A549 (cell line): ENCODE results near the gene PAPPA. TPM values are rescaled to one million over a fixed set of nuclear protein-coding genes. Genes with fewer than 3 reads are reported as not detected.
A peak's percentile ranks its signal among the peaks of the same experiment; 100 is the strongest.

ENCODE experiments used
- ATAC-seq, 2 experiments: fragments of 200-7000 bp in 1 of 2; fragments of >200 bp in 1 of 2; cut with Nextera tagmentation in 1 of 2; cut with Tn5 transposase in 1 of 2; 3 replicates each; pipeline versions ENCODE4 v1.8.0 to v1.9.1; 2018 to 2020; ENCODE audit warnings: mild to moderate bottlenecking in 1 of 2, moderate library complexity in 1 of 2
- CTCF ChIA-PET: fragments of 300-600 bp; sonication (Branson Sonifier 250); formaldehyde crosslinking; extraction: SDS; loops from one replicate; lab custom pipeline; 2021; ENCODE audit warnings: antibody characterized with exemption, inconsistent platforms; lab: Yijun Ruan, JAX
- POLR2A ChIA-PET: fragments of 350-600 bp; formaldehyde crosslinking; extraction: SDS; loops from one replicate; lab custom pipeline; 2021; ENCODE audit warnings: antibody characterized with exemption, inconsistent platforms; lab: Yijun Ruan, JAX
- DNase-seq, 2 experiments: peaks; one replicate each; pipeline versions ENCODE4 v3.0.0 to v3.0.0-alpha.2; 2011 to 2016; ENCODE audit warnings: low read depth in 1 of 2, low spot score in 1 of 2
- FAIRE-seq: peaks from 2 replicates; lab custom pipeline; 2011; peaks lifted over from hg19 to GRCh38; lab: Jason Lieb, UNC
- H3K27ac ChIP-seq, 2 experiments: fragments of >200 bp; sonication (Bioruptor Twin); formaldehyde crosslinking; 3 replicates each; pipeline ENCODE4 v1.5.1; 2016 to 2017
- H3K4me1 ChIP-seq: fragments of >200 bp; sonication (Bioruptor Twin); formaldehyde crosslinking; 3 replicates; pipeline ENCODE4 v1.6.1; 2016
- H3K4me2 ChIP-seq: fragments of >200 bp; sonication (Bioruptor Twin); formaldehyde crosslinking; 3 replicates; pipeline ENCODE4 v1.6.1; 2016
- H3K4me3 ChIP-seq: fragments of >200 bp; sonication (Bioruptor Twin); formaldehyde crosslinking; 3 replicates; pipeline ENCODE4 v1.5.1; 2016
- H3K9me3 ChIP-seq: fragments of >200 bp; sonication (Bioruptor Twin); formaldehyde crosslinking; 3 replicates; pipeline ENCODE4 v1.6.1; 2016
- BHLHE40 ChIP-seq: IDR thresholded peaks from 2 replicates; pipeline ENCODE4 v1.6.1; 2012; ENCODE audit warnings: low read depth, low read length, inconsistent platforms
- CHD4 ChIP-seq: fragments of 200-600 bp; sonication (generic); IDR thresholded peaks from 2 replicates; pipeline ENCODE4 v1.6.1; 2016; ENCODE audit warnings: antibody characterized with exemption, mild to moderate bottlenecking, borderline replicate concordance
- EHF ChIP-seq: fragments of 250-450 bp; sonication (Bioruptor Pico); IDR thresholded peaks from 2 replicates; pipeline ENCODE4 v1.5.0; 2020; ENCODE audit warnings: mild to moderate bottlenecking
- EP300 ChIP-seq, 2 experiments: fragments of >200 bp; sonication (Bioruptor Twin); formaldehyde crosslinking; IDR thresholded peaks; 2 replicates in 1 of 2; 3 replicates in 1 of 2; pipeline ENCODE4 v1.6.1; 2016 to 2017
- ESRRA ChIP-seq: fragments of 150-350 bp; IDR thresholded peaks from 2 replicates; pipeline ENCODE4 v1.6.1; 2014; ENCODE audit warnings: mild to moderate bottlenecking, low read length, borderline replicate concordance
- GATA3 ChIP-seq: IDR thresholded peaks from 2 replicates; pipeline ENCODE4 v1.6.1; 2012; ENCODE audit warnings: borderline replicate concordance
- HOXB13 ChIP-seq: fragments of 250-450 bp; sonication (Bioruptor Pico); IDR thresholded peaks from 2 replicates; pipeline ENCODE4 v1.5.0; 2020; ENCODE audit warnings: low read depth, mild to moderate bottlenecking, moderate library complexity
- JUN ChIP-seq, 2 experiments: fragments of >200 bp; sonication (Bioruptor Twin); formaldehyde crosslinking; IDR thresholded peaks; 2 replicates in 1 of 2; 3 replicates in 1 of 2; pipeline ENCODE4 v1.6.1; 2016 to 2017
- JUNB ChIP-seq: fragments of >200 bp; sonication (Bioruptor Twin); formaldehyde crosslinking; IDR thresholded peaks from 2 replicates; pipeline ENCODE4 v1.6.1; 2016
- KDM1A ChIP-seq: fragments of 200-600 bp; sonication (generic); IDR thresholded peaks from 2 replicates; pipeline ENCODE4 v1.6.1; 2016; ENCODE audit warnings: low read depth, mild to moderate bottlenecking
- KDM5A ChIP-seq: fragments of 200-600 bp; sonication (generic); IDR thresholded peaks from 2 replicates; pipeline ENCODE4 v1.6.1; 2016; ENCODE audit warnings: antibody characterized with exemption, mild to moderate bottlenecking
- MAFK ChIP-seq: fragments of 450-650 bp; IDR thresholded peaks from 2 replicates; pipeline ENCODE4 v1.6.1; 2014; ENCODE audit not compliant: partially characterized antibody
- MAZ ChIP-seq: fragments of 150-350 bp; IDR thresholded peaks from 2 replicates; pipeline ENCODE4 v1.6.1; 2014; ENCODE audit warnings: antibody characterized with exemption, low read depth, low read length, borderline replicate concordance
- NFE2L2 ChIP-seq: fragments of 150-350 bp; conservative IDR thresholded peaks from 2 replicates; pipeline ENCODE4 v1.6.1; 2014; ENCODE audit warnings: low read length
- NPAS2 ChIP-seq: fragments of 250-450 bp; sonication (Bioruptor Pico); IDR thresholded peaks from 2 replicates; pipeline ENCODE4 v1.8.0; 2022; ENCODE audit warnings: mild to moderate bottlenecking, moderate library complexity, borderline replicate concordance
- RNF2 ChIP-seq: fragments of 200-600 bp; sonication (generic); IDR thresholded peaks from 2 replicates; pipeline ENCODE4 v1.6.1; 2016; ENCODE audit warnings: low read depth, mild to moderate bottlenecking, antibody characterized with exemption, moderate library complexity, borderline replicate concordance
- SMC3 ChIP-seq: fragments of >200 bp; sonication (Bioruptor Twin); formaldehyde crosslinking; IDR thresholded peaks from 3 replicates; pipeline ENCODE4 v1.6.1; 2018; ENCODE audit warnings: inconsistent platforms
- TFCP2L1 ChIP-seq: fragments of 250-450 bp; sonication (Bioruptor Pico); IDR thresholded peaks from 2 replicates; pipeline ENCODE4 v1.5.0; 2021; ENCODE audit warnings: mild to moderate bottlenecking
- TP53 ChIP-seq: fragments of 250-450 bp; sonication (Bioruptor Pico); IDR thresholded peaks from 2 replicates; pipeline ENCODE4 v1.5.0; 2021; ENCODE audit warnings: mild to moderate bottlenecking, moderate library complexity
- ZC3H11A ChIP-seq: fragments of 450-650 bp; IDR thresholded peaks from 2 replicates; pipeline ENCODE4 v1.6.1; 2014; ENCODE audit warnings: antibody characterized with exemption, mild to moderate bottlenecking
- WGBS: methylation state at CpG from one replicate; pipeline ENCODE4 v1.1.6; 2017; ENCODE audit errors: missing lambda C conversion rate; 5-methylcytosine and 5-hydroxymethylcytosine counted together
- polyA plus RNA-seq, 4 experiments: library from polyadenylated mRNA; depleted of rRNA in 3 of 4; stranded (reverse); fragments of >200 nt; fragmentation: RNase III in 1 of 4; extraction: RNeasy Plus Mini Kit Qiagen cat#74134 plus additional on column Dnase treatment in 1 of 4; gene quantifications; 2 replicates in 3 of 4; 3 replicates in 1 of 4; pipeline ENCODE4 v1.2.3, GENCODE V29; 2011 to 2017
- TF ChIP-seq, protein P1 (sequence below): fragments of 200-600 bp; sonication (generic); IDR thresholded peaks from 2 replicates; pipeline ENCODE4 v1.6.1; 2016; ENCODE audit warnings: antibody characterized with exemption, mild to moderate bottlenecking, moderate library complexity
- TF ChIP-seq, protein P2 (sequence below): fragments of 150-350 bp; IDR thresholded peaks from 2 replicates; pipeline ENCODE4 v1.6.1; 2014; ENCODE audit warnings: low read depth, mild to moderate bottlenecking, low read length
- TF ChIP-seq, protein P3 (sequence below): fragments of 250-450 bp; sonication (Bioruptor Pico); IDR thresholded peaks from 2 replicates; pipeline ENCODE4 v1.5.0; 2021; ENCODE audit warnings: mild to moderate bottlenecking, moderate library complexity, borderline replicate concordance

The PAPPA gene
- polyA plus RNA-seq, 2 of the 4 experiments (the other 2 are of a cell fraction) = 40.0 to 127 TPM

DNA sequence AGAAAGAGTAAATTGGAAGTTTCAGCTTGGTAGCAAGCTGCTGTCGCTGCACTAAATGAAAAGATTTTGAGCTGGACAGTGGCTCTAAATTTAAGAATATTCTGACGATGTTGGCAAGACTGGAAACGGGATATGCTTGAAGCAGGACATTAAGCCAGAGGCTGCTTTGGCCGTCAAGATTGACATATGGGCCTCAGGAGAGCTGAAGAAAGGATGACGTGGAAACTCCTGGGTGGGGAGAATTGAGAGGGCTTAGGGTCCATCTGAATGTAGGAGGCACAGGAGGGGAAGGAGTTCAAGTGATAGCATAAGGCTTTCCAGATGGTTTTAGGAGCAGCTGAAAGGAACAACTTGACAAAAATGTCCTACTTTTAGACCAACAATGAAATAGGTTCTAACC lies 108.9 kb downstream of the PAPPA start:
- DNase-seq = no peak
- TF ChIP-seq HOXB13 (CRISPR knock-in tag) = no peak
- no peak for TF ChIP-seq KDM1A
- TF ChIP-seq TP53 (CRISPR knock-in tag) = no peak
- TF ChIP-seq, protein P1, sequence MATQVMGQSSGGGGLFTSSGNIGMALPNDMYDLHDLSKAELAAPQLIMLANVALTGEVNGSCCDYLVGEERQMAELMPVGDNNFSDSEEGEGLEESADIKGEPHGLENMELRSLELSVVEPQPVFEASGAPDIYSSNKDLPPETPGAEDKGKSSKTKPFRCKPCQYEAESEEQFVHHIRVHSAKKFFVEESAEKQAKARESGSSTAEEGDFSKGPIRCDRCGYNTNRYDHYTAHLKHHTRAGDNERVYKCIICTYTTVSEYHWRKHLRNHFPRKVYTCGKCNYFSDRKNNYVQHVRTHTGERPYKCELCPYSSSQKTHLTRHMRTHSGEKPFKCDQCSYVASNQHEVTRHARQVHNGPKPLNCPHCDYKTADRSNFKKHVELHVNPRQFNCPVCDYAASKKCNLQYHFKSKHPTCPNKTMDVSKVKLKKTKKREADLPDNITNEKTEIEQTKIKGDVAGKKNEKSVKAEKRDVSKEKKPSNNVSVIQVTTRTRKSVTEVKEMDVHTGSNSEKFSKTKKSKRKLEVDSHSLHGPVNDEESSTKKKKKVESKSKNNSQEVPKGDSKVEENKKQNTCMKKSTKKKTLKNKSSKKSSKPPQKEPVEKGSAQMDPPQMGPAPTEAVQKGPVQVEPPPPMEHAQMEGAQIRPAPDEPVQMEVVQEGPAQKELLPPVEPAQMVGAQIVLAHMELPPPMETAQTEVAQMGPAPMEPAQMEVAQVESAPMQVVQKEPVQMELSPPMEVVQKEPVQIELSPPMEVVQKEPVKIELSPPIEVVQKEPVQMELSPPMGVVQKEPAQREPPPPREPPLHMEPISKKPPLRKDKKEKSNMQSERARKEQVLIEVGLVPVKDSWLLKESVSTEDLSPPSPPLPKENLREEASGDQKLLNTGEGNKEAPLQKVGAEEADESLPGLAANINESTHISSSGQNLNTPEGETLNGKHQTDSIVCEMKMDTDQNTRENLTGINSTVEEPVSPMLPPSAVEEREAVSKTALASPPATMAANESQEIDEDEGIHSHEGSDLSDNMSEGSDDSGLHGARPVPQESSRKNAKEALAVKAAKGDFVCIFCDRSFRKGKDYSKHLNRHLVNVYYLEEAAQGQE = no peak
- no peak for TF ChIP-seq RNF2
- no peak for TF ChIP-seq ESRRA
- TF ChIP-seq MAZ = no peak
- TF ChIP-seq KDM5A = no peak
- TF ChIP-seq GATA3 = no peak
- TF ChIP-seq, protein P2, sequence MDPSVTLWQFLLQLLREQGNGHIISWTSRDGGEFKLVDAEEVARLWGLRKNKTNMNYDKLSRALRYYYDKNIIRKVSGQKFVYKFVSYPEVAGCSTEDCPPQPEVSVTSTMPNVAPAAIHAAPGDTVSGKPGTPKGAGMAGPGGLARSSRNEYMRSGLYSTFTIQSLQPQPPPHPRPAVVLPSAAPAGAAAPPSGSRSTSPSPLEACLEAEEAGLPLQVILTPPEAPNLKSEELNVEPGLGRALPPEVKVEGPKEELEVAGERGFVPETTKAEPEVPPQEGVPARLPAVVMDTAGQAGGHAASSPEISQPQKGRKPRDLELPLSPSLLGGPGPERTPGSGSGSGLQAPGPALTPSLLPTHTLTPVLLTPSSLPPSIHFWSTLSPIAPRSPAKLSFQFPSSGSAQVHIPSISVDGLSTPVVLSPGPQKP = no peak
- TF ChIP-seq NFE2L2 = no peak
- TF ChIP-seq CHD4 = no peak
- no peak for TF ChIP-seq BHLHE40
- TF ChIP-seq, protein P3, sequence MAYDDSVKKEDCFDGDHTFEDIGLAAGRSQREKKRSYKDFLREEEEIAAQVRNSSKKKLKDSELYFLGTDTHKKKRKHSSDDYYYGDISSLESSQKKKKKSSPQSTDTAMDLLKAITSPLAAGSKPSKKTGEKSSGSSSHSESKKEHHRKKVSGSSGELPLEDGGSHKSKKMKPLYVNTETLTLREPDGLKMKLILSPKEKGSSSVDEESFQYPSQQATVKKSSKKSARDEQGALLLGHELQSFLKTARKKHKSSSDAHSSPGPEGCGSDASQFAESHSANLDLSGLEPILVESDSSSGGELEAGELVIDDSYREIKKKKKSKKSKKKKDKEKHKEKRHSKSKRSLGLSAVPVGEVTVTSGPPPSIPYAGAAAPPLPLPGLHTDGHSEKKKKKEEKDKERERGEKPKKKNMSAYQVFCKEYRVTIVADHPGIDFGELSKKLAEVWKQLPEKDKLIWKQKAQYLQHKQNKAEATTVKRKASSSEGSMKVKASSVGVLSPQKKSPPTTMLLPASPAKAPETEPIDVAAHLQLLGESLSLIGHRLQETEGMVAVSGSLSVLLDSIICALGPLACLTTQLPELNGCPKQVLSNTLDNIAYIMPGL (CRISPR knock-in tag) = no peak
- peak overlapping the region; percentile 5 to 55; a peak in 3 of 6 replicates for H3K27ac ChIP-seq
- FAIRE-seq = no peak
- H3K4me2 ChIP-seq = no peak overlapping the region
- WGBS = 92% methylated on average over 5 of the region's 5 CpGs
- H3K4me3 ChIP-seq = no peak overlapping the region
- H3K9me3 ChIP-seq = no peaks in the 10 kb centered on the region
- ATAC-seq = no peak
- CTCF ChIA-PET = interaction anchor here (0.6 to 0.8 kb wide), 2 partner anchors 14 to 1041 kb away, joined by 3 to 4 read pairs; no protein-coding TSS in a partner anchor
- peaks cover 47% of the 10 kb centered on the region for H3K4me1 ChIP-seq
- POLR2A ChIA-PET = no interaction called here

DNA sequence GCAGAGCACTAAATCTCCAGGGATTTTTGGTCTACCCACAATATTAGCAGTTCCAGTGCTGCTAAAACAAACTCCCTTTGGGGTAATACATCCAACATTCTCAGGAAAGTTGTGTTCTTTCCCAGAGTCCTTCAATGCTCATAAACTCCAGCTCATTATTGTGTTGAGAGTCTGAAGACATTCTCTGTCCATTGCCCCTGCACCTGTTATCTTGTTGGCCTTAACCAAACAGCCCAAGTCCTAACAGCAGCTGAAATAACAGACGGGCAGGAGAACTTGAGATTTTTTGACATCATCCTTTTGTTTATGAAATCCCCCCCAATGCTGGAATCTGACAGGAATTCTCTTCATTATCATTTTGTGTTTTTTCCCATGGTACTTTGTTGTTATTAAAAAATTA lies 110.8 kb downstream of the PAPPA start:
- no peak overlapping the region for H3K4me3 ChIP-seq
- no peaks in the 10 kb centered on the region for H3K9me3 ChIP-seq
- no peak overlapping the region for H3K27ac ChIP-seq
- H3K4me2 ChIP-seq = no peak overlapping the region
- no peak for ATAC-seq
- TF ChIP-seq ESRRA (no peak), JUN (IDR thresholded peaks at IDR 0.05) (no peak), NPAS2 (no peak), HOXB13 (CRISPR knock-in tag) (no peak), TFCP2L1 (CRISPR knock-in tag) (no peak), EP300 (IDR thresholded peaks at IDR 0.05) (no peak), MAFK (no peak), SMC3 (no peak), BHLHE40 (no peak), JUNB (no peak), EHF (CRISPR knock-in tag) (no peak), ZC3H11A (no peak)
- FAIRE-seq = no peak
- DNase-seq = no peak
- peaks cover 61% of the 10 kb centered on the region for H3K4me1 ChIP-seq
- CTCF ChIA-PET = no interaction called here
- WGBS = 77% methylated on average over 1 of the region's 1 CpG
- POLR2A ChIA-PET = interaction anchor here (0.5 kb wide), 1 partner anchor 592 kb away, joined by 3 read pairs; no protein-coding TSS in a partner anchor
